DOHH2 (cell line): ENCODE data around the gene SLC9C2.
"Not testable (repeated sequence)": the region's sequence is repeated elsewhere in the genome, so short reads cannot be mapped to it uniquely, and the experiment has no call there.

Source experiments
- EZH2phosphoT487 ChIP-seq: fragments of 200-600 bp; sonication (generic); IDR thresholded peaks from 2 replicates; pipeline ENCODE4 v1.6.1; 2017; ENCODE audit warnings: borderline replicate concordance, mild to moderate bottlenecking, antibody characterized with exemption, low read length, moderate library complexity, mixed read lengths
- TF ChIP-seq, protein P1 (sequence below): fragments of 200-600 bp; sonication (generic); IDR thresholded peaks from one replicate; pipeline ENCODE4 v1.5.1; 2014; ENCODE audit warnings: antibody characterized with exemption, mild to moderate bottlenecking, low read depth, low read length; ENCODE audit not compliant: poor library complexity, severe bottlenecking

DNA sequence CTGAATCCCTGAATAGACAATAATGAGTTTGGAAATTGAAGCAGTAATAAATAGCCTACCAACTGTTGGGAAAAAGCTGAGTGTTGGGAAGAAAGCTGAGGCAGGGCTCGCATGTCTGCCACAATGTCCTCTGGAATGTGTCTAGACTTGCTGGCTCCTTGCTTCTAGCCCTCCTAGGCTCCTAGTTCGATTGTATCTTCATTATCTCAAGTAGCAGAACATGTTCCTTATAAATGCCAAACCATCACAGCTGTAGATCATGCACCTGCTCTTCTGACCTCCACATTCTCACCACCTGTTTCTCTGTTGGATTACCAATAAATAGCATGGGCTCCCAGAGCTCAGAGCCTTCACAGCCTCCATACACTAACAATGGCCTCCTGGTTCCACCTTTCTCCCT lies 138.7 kb downstream of the SLC9C2 start:
- TF ChIP-seq, protein P1, sequence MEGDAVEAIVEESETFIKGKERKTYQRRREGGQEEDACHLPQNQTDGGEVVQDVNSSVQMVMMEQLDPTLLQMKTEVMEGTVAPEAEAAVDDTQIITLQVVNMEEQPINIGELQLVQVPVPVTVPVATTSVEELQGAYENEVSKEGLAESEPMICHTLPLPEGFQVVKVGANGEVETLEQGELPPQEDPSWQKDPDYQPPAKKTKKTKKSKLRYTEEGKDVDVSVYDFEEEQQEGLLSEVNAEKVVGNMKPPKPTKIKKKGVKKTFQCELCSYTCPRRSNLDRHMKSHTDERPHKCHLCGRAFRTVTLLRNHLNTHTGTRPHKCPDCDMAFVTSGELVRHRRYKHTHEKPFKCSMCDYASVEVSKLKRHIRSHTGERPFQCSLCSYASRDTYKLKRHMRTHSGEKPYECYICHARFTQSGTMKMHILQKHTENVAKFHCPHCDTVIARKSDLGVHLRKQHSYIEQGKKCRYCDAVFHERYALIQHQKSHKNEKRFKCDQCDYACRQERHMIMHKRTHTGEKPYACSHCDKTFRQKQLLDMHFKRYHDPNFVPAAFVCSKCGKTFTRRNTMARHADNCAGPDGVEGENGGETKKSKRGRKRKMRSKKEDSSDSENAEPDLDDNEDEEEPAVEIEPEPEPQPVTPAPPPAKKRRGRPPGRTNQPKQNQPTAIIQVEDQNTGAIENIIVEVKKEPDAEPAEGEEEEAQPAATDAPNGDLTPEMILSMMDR, result not testable (repeated sequence)
- not testable (repeated sequence) for TF ChIP-seq EZH2phosphoT487
